HCT116 (cell line): ENCODE results near the gene PRAF2. TPM values are rescaled to one million over a fixed set of nuclear protein-coding genes. Genes with fewer than 3 reads are reported as not detected.
A peak's percentile ranks its signal among the peaks of the same experiment; 100 is the strongest.

Experiments used
- ATAC-seq: fragments of 200-7000 bp; cut with Tn5 transposase; 2 replicates; pipeline ENCODE4 v1.9.1; 2020; ENCODE audit warnings: mild to moderate bottlenecking, moderate library complexity
- BruUV-seq: library from RNA; stranded (reverse); fragments of 400-500 nt; replicated peaks from 2 replicates; lab custom pipeline; 2021; lab: Mats Ljungman, UMichigan
- CTCF ChIA-PET: fragments of 300-600 bp; sonication (Branson Sonifier 250); formaldehyde crosslinking; loops from one replicate; lab custom pipeline; 2021; ENCODE audit warnings: antibody characterized with exemption; lab: Charles Lee
- POLR2A ChIA-PET: fragments of 300-600, 350-600 bp; sonication (Branson Sonifier 250); formaldehyde crosslinking; loops from one replicate; lab custom pipeline; 2021; ENCODE audit warnings: antibody characterized with exemption; lab: Charles Lee
- RAD21 ChIA-PET, 2 experiments: fragments of 300-600 bp; sonication (Branson Sonifier 250); formaldehyde crosslinking; loops; one replicate each; lab custom pipeline; 2023; ENCODE audit warnings: low total read pairs in 2 of 2; ENCODE audit not compliant: uncharacterized antibody in 2 of 2, unreplicated experiment in 2 of 2, low non-redundant PET in 1 of 2; lab: Charles Lee
- DNase-seq: peaks from one replicate; pipeline ENCODE4 v3.0.0-alpha.2; 2010; ENCODE audit warnings: low read depth, low spot score
- H2AFZ ChIP-seq: fragments of 200-600 bp; shearing (Covaris generic), sonication (generic); 2 replicates; pipeline ENCODE4 v1.6.1; 2017; ENCODE audit warnings: low read depth, mixed run types, mixed read lengths, antibody characterized with exemption, low read length; ENCODE audit not compliant: poor library complexity, severe bottlenecking
- H3K27ac ChIP-seq: 2 replicates; pipeline ENCODE4 v1.5.1; 2012; ENCODE audit warnings: low read depth, low read length
- H3K27me3 ChIP-seq: fragments of 200-600 bp; sonication (generic); 2 replicates; pipeline ENCODE4 v1.6.1; 2016; ENCODE audit warnings: mixed run types, low read length, mixed read lengths; ENCODE audit not compliant: insufficient read depth
- H3K36me3 ChIP-seq, 2 experiments: fragments of 200-500 bp in 1 of 2; fragments of 200-600 bp in 1 of 2; sonication (Bioruptor generic) in 1 of 2; sonication (generic) in 1 of 2; 2 replicates each; pipeline versions ENCODE4 v1.5.1 to v1.6.1; 2014 to 2016; ENCODE audit warnings: low read length in 2 of 2, inconsistent platforms in 1 of 2, mixed read lengths in 1 of 2, mixed run types in 1 of 2; ENCODE audit not compliant: insufficient read depth in 2 of 2, control insufficient read depth in 1 of 2
- H3K4me1 ChIP-seq, 2 experiments: fragments of 200-600 bp in 1 of 2; sonication (generic) in 1 of 2; 2 replicates each; pipeline versions ENCODE4 v1.5.1 to v1.6.1; 2012 to 2017; ENCODE audit warnings: low read length in 2 of 2, inconsistent platforms in 1 of 2, mild to moderate bottlenecking in 1 of 2, mixed read lengths in 1 of 2, mixed run types in 1 of 2, moderate library complexity in 1 of 2; ENCODE audit not compliant: insufficient read depth in 2 of 2, control insufficient read depth in 1 of 2
- H3K4me2 ChIP-seq: fragments of 200-600 bp; sonication (generic); 2 replicates; pipeline ENCODE4 v1.6.1; 2017; ENCODE audit warnings: mixed run types, low read length, mixed read lengths
- H3K4me3 ChIP-seq, 2 experiments: fragments of 200-600 bp in 1 of 2; sonication (generic) in 1 of 2; replicated peaks in 1 of 2; 2 replicates each; pipeline ENCODE4 v1.5.1; 2011 to 2016; ENCODE audit warnings: low read length in 2 of 2, control low read depth in 1 of 2, low read depth in 1 of 2, mild to moderate bottlenecking in 1 of 2, mixed read lengths in 1 of 2, mixed run types in 1 of 2
- H3K79me2 ChIP-seq: fragments of 200-600 bp; sonication (generic); 2 replicates; pipeline ENCODE4 v1.6.1; 2017; ENCODE audit warnings: mild to moderate bottlenecking, mixed run types, low read length, moderate library complexity, mixed read lengths; ENCODE audit not compliant: insufficient read depth
- H3K9ac ChIP-seq: fragments of 200-600 bp; sonication (generic); 2 replicates; pipeline ENCODE4 v1.6.1; 2016; ENCODE audit warnings: low read length, mixed read lengths
- H3K9me2 ChIP-seq: fragments of 200-600 bp; sonication (generic), shearing (Covaris generic); 2 replicates; pipeline ENCODE4 v1.6.1; 2017; ENCODE audit warnings: mixed run types, mild to moderate bottlenecking, moderate library complexity; ENCODE audit not compliant: insufficient read depth
- H3K9me3 ChIP-seq, 2 experiments: fragments of 200-500 bp in 1 of 2; fragments of 200-600 bp in 1 of 2; sonication (Bioruptor generic) in 1 of 2; sonication (generic) in 1 of 2; 2 replicates each; pipeline ENCODE4 v1.6.1; 2014 to 2017; ENCODE audit warnings: low read length in 2 of 2, mixed read lengths in 2 of 2, inconsistent platforms in 1 of 2, low read depth in 1 of 2, mild to moderate bottlenecking in 1 of 2, mixed run types in 1 of 2, moderate library complexity in 1 of 2; ENCODE audit not compliant: control insufficient read depth in 1 of 2, insufficient read depth in 1 of 2
- H4K20me1 ChIP-seq: fragments of 200-600 bp; sonication (generic), shearing (Covaris generic); 2 replicates; pipeline ENCODE4 v1.6.1; 2017; ENCODE audit warnings: mixed run types, mild to moderate bottlenecking, moderate library complexity; ENCODE audit not compliant: insufficient read depth
- CEBPB ChIP-seq: IDR thresholded peaks from 2 replicates; pipeline ENCODE4 v1.6.1; 2012; ENCODE audit warnings: low read depth
- EGR1 ChIP-seq: IDR thresholded peaks from 2 replicates; pipeline ENCODE4 v1.6.1; 2012; ENCODE audit warnings: low read depth
- ELF1 ChIP-seq: IDR thresholded peaks from 2 replicates; pipeline ENCODE4 v1.6.1; 2012; ENCODE audit warnings: low read depth, borderline replicate concordance
- EZH2 ChIP-seq: fragments of 200-600 bp; sonication (generic); IDR thresholded peaks from 2 replicates; pipeline ENCODE4 v1.6.1; 2017; ENCODE audit warnings: antibody characterized with exemption, mixed run types
- EZH2phosphoT487 ChIP-seq: fragments of 200-600 bp; IDR thresholded peaks from 2 replicates; pipeline ENCODE4 v1.6.1; 2018; ENCODE audit warnings: antibody characterized with exemption, borderline replicate concordance
- FOSL1 ChIP-seq: IDR thresholded peaks from 2 replicates; pipeline ENCODE4 v1.6.1; 2012; ENCODE audit warnings: low read depth
- JUND ChIP-seq: IDR thresholded peaks from 2 replicates; pipeline ENCODE4 v1.6.1; 2012
- POLR2A ChIP-seq: IDR thresholded peaks from 2 replicates; pipeline ENCODE4 v1.7.0; 2011; ENCODE audit warnings: borderline replicate concordance; ENCODE audit not compliant: insufficient read depth, insufficient read length; ENCODE audit errors: extremely low read depth
- POLR2AphosphoS5 ChIP-seq: IDR thresholded peaks from 2 replicates; pipeline ENCODE4 v1.6.1; 2011; ENCODE audit warnings: mild to moderate bottlenecking, low read depth, low read length, moderate library complexity
- RAD21 ChIP-seq: IDR thresholded peaks from 2 replicates; pipeline ENCODE4 v1.6.1; 2012; ENCODE audit warnings: low read depth, mild to moderate bottlenecking
- SIN3A ChIP-seq: IDR thresholded peaks from 2 replicates; pipeline ENCODE4 v1.6.1; 2012; ENCODE audit warnings: low read depth
- SP1 ChIP-seq: IDR thresholded peaks from 2 replicates; pipeline ENCODE4 v1.6.1; 2012; ENCODE audit warnings: low read depth
- TCF7L2 ChIP-seq: IDR thresholded peaks from 2 replicates; pipeline ENCODE4 v1.7.0; 2011; ENCODE audit warnings: borderline replicate concordance, inconsistent platforms; ENCODE audit not compliant: insufficient read depth, insufficient read length; ENCODE audit errors: extremely low read depth
- YY1 ChIP-seq: IDR thresholded peaks from 2 replicates; pipeline ENCODE4 v1.6.1; 2011; ENCODE audit warnings: low read length, low read depth, moderate library complexity, mild to moderate bottlenecking; ENCODE audit not compliant: insufficient replicate concordance; ENCODE audit errors: extremely low read depth
- ZFX ChIP-seq: fragments of 450-650 bp; IDR thresholded peaks from 2 replicates; pipeline ENCODE4 v1.6.1; 2017
- ZNF274 ChIP-seq: fragments of 200-500 bp; sonication (Bioruptor generic); IDR thresholded peaks from 2 replicates; pipeline ENCODE4 v1.6.1; 2014; ENCODE audit warnings: mild to moderate bottlenecking, low read depth, low read length, inconsistent platforms
- intact Hi-C: fragments of 100-400 bp; cut with micrococcal nuclease; formaldehyde crosslinking; loops from 2 replicates; pipeline ENCODE4 v1.10.0; 2022
- total RNA-seq: library from RNA; stranded (reverse); gene quantifications from one replicate; pipeline ENCODE4 v1.2.1, GENCODE V29; 2021; ENCODE audit not compliant: unreplicated experiment
- TF ChIP-seq, protein P1 (sequence below): IDR thresholded peaks from 2 replicates; pipeline ENCODE4 v1.6.1; 2012
- TF ChIP-seq, protein P2 (sequence below): IDR thresholded peaks from 2 replicates; pipeline ENCODE4 v1.6.1; 2011; ENCODE audit warnings: mild to moderate bottlenecking, low read length, moderate library complexity; ENCODE audit not compliant: insufficient replicate concordance; ENCODE audit errors: extremely low read depth
- TF ChIP-seq, protein P3 (sequence below): IDR thresholded peaks from 2 replicates; pipeline ENCODE4 v1.6.1; 2012; ENCODE audit warnings: low read depth
- TF ChIP-seq, protein P4 (sequence below), 3 experiments: fragments of 200-600 bp in 1 of 3; sonication (generic) in 1 of 3; IDR thresholded peaks in 2 of 3; conservative IDR thresholded peaks in 1 of 3; 2 replicates each; pipeline ENCODE4 v1.5.1; 2012 to 2017; ENCODE audit warnings: low read depth in 2 of 3, low read length in 2 of 3, antibody characterized with exemption in 1 of 3, borderline replicate concordance in 1 of 3, control low read depth in 1 of 3, mild to moderate bottlenecking in 1 of 3, mixed read lengths in 1 of 3, mixed run types in 1 of 3, moderate library complexity in 1 of 3; ENCODE audit not compliant: insufficient read depth in 1 of 3

Gene PRAF2
- total RNA-seq, 1 experiment from 2014 or later: 18.8 TPM

DNA sequence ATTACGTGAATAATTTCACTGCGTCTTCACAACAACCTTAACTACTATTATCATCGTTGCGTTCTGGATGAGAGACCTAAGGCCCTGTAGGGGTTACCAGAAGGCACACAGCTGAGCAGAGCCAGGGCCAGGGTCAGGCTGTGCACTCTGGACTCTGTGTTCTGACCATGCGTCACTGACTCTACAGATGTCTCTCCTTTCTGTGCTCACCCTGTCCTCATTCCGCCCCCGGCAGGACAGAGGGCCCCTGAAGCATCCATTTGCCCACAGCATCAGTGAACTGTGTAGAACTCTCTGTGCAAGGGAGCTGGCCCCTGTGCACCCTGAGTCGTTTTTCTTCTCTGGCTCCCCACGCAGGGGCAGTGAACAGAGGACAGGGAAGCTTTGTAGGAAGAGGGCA, 28.4 kb upstream of the PRAF2 start:
- Histone ChIP-seq H2AFZ (no peak overlapping the region), H3K36me3 (no peaks in the 10 kb centered on the region), H3K79me2 (no peaks in the 10 kb centered on the region), H3K27me3 (no peaks in the 10 kb centered on the region), H3K9me3 (no peaks in the 10 kb centered on the region), H4K20me1 (no peaks in the 10 kb centered on the region), H3K4me2 (peak overlapping the region; percentile 90; the same call in 1 of the 2 replicates), H3K4me1 (peaks cover 0 to 7% of the 10 kb centered on the region in 2 experiments; a peak in 1 of 4 replicates), H3K9me2 (no peaks in the 10 kb centered on the region), H3K9ac (no peak overlapping the region), H3K4me3 (no peak overlapping the region), H3K27ac (no peak overlapping the region)
- intact Hi-C loops: no loop called here
- ChIA-PET RAD21 (no interaction called here), CTCF (no interaction called here), POLR2A (no interaction called here)
- no TSS peak for BruUV-seq
- no peak for TF ChIP-seq EZH2
- no peak for TF ChIP-seq TCF7L2
- TF ChIP-seq EZH2phosphoT487: no peak
- TF ChIP-seq ZFX: no peak
- TF ChIP-seq YY1: no peak
- TF ChIP-seq JUND: no peak
- no peak for TF ChIP-seq ZNF274
- TF ChIP-seq SP1: no peak
- TF ChIP-seq, protein P1, sequence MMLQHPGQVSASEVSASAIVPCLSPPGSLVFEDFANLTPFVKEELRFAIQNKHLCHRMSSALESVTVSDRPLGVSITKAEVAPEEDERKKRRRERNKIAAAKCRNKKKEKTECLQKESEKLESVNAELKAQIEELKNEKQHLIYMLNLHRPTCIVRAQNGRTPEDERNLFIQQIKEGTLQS: no peak
- TF ChIP-seq, protein P2, sequence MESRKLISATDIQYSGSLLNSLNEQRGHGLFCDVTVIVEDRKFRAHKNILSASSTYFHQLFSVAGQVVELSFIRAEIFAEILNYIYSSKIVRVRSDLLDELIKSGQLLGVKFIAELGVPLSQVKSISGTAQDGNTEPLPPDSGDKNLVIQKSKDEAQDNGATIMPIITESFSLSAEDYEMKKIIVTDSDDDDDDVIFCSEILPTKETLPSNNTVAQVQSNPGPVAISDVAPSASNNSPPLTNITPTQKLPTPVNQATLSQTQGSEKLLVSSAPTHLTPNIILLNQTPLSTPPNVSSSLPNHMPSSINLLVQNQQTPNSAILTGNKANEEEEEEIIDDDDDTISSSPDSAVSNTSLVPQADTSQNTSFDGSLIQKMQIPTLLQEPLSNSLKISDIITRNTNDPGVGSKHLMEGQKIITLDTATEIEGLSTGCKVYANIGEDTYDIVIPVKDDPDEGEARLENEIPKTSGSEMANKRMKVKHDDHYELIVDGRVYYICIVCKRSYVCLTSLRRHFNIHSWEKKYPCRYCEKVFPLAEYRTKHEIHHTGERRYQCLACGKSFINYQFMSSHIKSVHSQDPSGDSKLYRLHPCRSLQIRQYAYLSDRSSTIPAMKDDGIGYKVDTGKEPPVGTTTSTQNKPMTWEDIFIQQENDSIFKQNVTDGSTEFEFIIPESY: no peak
- no peak for TF ChIP-seq POLR2A
- no peak for TF ChIP-seq CEBPB
- TF ChIP-seq EGR1: no peak
- TF ChIP-seq, protein P3, sequence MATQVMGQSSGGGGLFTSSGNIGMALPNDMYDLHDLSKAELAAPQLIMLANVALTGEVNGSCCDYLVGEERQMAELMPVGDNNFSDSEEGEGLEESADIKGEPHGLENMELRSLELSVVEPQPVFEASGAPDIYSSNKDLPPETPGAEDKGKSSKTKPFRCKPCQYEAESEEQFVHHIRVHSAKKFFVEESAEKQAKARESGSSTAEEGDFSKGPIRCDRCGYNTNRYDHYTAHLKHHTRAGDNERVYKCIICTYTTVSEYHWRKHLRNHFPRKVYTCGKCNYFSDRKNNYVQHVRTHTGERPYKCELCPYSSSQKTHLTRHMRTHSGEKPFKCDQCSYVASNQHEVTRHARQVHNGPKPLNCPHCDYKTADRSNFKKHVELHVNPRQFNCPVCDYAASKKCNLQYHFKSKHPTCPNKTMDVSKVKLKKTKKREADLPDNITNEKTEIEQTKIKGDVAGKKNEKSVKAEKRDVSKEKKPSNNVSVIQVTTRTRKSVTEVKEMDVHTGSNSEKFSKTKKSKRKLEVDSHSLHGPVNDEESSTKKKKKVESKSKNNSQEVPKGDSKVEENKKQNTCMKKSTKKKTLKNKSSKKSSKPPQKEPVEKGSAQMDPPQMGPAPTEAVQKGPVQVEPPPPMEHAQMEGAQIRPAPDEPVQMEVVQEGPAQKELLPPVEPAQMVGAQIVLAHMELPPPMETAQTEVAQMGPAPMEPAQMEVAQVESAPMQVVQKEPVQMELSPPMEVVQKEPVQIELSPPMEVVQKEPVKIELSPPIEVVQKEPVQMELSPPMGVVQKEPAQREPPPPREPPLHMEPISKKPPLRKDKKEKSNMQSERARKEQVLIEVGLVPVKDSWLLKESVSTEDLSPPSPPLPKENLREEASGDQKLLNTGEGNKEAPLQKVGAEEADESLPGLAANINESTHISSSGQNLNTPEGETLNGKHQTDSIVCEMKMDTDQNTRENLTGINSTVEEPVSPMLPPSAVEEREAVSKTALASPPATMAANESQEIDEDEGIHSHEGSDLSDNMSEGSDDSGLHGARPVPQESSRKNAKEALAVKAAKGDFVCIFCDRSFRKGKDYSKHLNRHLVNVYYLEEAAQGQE: no peak
- TF ChIP-seq SIN3A: no peak
- TF ChIP-seq, protein P4, sequence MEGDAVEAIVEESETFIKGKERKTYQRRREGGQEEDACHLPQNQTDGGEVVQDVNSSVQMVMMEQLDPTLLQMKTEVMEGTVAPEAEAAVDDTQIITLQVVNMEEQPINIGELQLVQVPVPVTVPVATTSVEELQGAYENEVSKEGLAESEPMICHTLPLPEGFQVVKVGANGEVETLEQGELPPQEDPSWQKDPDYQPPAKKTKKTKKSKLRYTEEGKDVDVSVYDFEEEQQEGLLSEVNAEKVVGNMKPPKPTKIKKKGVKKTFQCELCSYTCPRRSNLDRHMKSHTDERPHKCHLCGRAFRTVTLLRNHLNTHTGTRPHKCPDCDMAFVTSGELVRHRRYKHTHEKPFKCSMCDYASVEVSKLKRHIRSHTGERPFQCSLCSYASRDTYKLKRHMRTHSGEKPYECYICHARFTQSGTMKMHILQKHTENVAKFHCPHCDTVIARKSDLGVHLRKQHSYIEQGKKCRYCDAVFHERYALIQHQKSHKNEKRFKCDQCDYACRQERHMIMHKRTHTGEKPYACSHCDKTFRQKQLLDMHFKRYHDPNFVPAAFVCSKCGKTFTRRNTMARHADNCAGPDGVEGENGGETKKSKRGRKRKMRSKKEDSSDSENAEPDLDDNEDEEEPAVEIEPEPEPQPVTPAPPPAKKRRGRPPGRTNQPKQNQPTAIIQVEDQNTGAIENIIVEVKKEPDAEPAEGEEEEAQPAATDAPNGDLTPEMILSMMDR (IDR thresholded peaks at IDR 0.05 in 2 of 3, conservative IDR thresholded peaks at IDR 0.05 in 1 of 3; ENCODE audit: borderline replicate concordance in 1 of 3, insufficient read depth in 1 of 3, low read depth in 2 of 3, low read length in 2 of 3): no peak
- TF ChIP-seq ELF1: no peak
- no peak for TF ChIP-seq FOSL1
- TF ChIP-seq POLR2AphosphoS5: no peak
- no peak for TF ChIP-seq RAD21
- DNase-seq (no peak), ATAC-seq (no peak)
